LHCN-M2 (cell line): ENCODE data around the gene CD99L2. TPM values are rescaled to one million over a fixed set of nuclear protein-coding genes. Genes with fewer than 3 reads are reported as not detected.

Experiments used
- DNase-seq: peaks from one replicate; pipeline ENCODE4 v3.0.0-alpha.2; 2012; ENCODE audit warnings: low read depth
- polyA plus RNA-seq: library from polyadenylated mRNA; unstranded; fragments of >200 nt; gene quantifications from one replicate; pipeline ENCODE4 v1.2.1, GENCODE V29; 2012; ENCODE audit warnings: missing spikeins
- total RNA-seq: library from RNA; depleted of rRNA; stranded (reverse); fragments of >200 nt; gene quantifications from 2 replicates; pipeline ENCODE4 v1.2.3, GENCODE V29; 2014; rRNA removed

Gene CD99L2
- 46.2 and 49.6 TPM in 2 replicates for total RNA-seq
- polyA plus RNA-seq = 39.7 TPM

- peak; percentile 80 for DNase-seq
Observed at GRCh38 chrX:150898343-150899190, at the start of gene CD99L2. Gene CD99L2, minus strand, starts transcription at chrX:150898668. Its CDS starts 80 bp downstream, at chrX:150898588.

GRCh38 chrX:150944233-150944632 lies 45.8 kb upstream of the CD99L2 start:
- no peak for DNase-seq

GRCh38 chrX:150942942-150943594 lies 44.6 kb upstream of the CD99L2 start:
- no peak for DNase-seq

GRCh38 chrX:150941580-150941979 lies 43.1 kb upstream of the CD99L2 start:
- no peak for DNase-seq

- DNase-seq = no peak
Observed at GRCh38 chrX:150940844-150941495, 42.5 kb upstream of the CD99L2 start.

- no peak for DNase-seq
Observed at GRCh38 chrX:150936556-150936955, 38.1 kb upstream of the CD99L2 start.

- DNase-seq = peak; percentile 13
Observed at GRCh38 chrX:150935467-150935866, 37.0 kb upstream of the CD99L2 start.

- DNase-seq = no peak
Observed at GRCh38 chrX:150934453-150934852, 36.0 kb upstream of the CD99L2 start.

GRCh38 chrX:150933945-150934350 lies 35.5 kb upstream of the CD99L2 start:
- no peak for DNase-seq

GRCh38 chrX:150929058-150929457 lies 30.6 kb upstream of the CD99L2 start:
- no peak for DNase-seq

- no peak for DNase-seq
Observed at GRCh38 chrX:150926791-150927190, 28.3 kb upstream of the CD99L2 start.

GRCh38 chrX:150926304-150926703 lies 27.8 kb upstream of the CD99L2 start:
- no peak for DNase-seq

- DNase-seq = no peak
Observed at GRCh38 chrX:150919401-150919800, 20.9 kb upstream of the CD99L2 start.

GRCh38 chrX:150913511-150913910 lies 15.0 kb upstream of the CD99L2 start:
- peak; percentile 51 for DNase-seq

GRCh38 chrX:150907474-150907873 lies 9.0 kb upstream of the CD99L2 start:
- no peak for DNase-seq

GRCh38 chrX:150906694-150907093 lies 8.2 kb upstream of the CD99L2 start:
- no peak for DNase-seq

GRCh38 chrX:150905293-150905692 lies 6.8 kb upstream of the CD99L2 start:
- no peak for DNase-seq

- DNase-seq = no peak
Observed at GRCh38 chrX:150903110-150903508, 4.6 kb upstream of the CD99L2 start.

- no peak for DNase-seq
Observed at GRCh38 chrX:150902434-150903109, 4.1 kb upstream of the CD99L2 start.

- no peak for DNase-seq
Observed at GRCh38 chrX:150899191-150899757, 806 bp upstream of the CD99L2 start.
